Pancreas (tissue), 10 donors: ENCODE data around the gene CLDN7. TPM values are rescaled to one million over a fixed set of nuclear protein-coding genes. Genes with fewer than 3 reads are reported as not detected.

ENCODE experiments used
- ATAC-seq, 4 donors: fragments of 200-7000 bp; cut with Tn5 transposase; one replicate each; pipeline versions ENCODE4 v1.8.0 to v1.9.1; 2020; ENCODE audit warnings: mild to moderate bottlenecking in 4 of 4, moderate library complexity in 4 of 4
- DNase-seq, 6 donors: peaks; one replicate each; pipeline ENCODE4 v3.0.0-alpha.2; 2020
- FAIRE-seq: peaks from 2 replicates; lab custom pipeline; 2012; peaks lifted over from hg19 to GRCh38; lab: Jason Lieb, UNC
- H3K27ac ChIP-seq, 4 donors: fragments of 200-600 bp; sonication (generic); 1 replicate in 3 of 4; 2 replicates in 1 of 4; pipeline versions ENCODE4 v1.5.0 to v1.8.0; 2020
- H3K27me3 ChIP-seq, 4 donors: fragments of 200-600 bp; one replicate each; pipeline ENCODE4 v1.8.0; 2021
- H3K36me3 ChIP-seq, 3 donors: fragments of 200-600 bp; sonication (generic) in 1 of 3; one replicate each; pipeline versions ENCODE4 v1.5.0 to v1.8.0; 2020 to 2021
- H3K4me1 ChIP-seq, 3 donors: fragments of 200-600 bp; one replicate each; pipeline ENCODE4 v1.8.0; 2021
- H3K4me3 ChIP-seq, 4 donors: fragments of 200-600 bp; sonication (generic) in 2 of 4; one replicate each; pipeline versions ENCODE4 v1.5.0 to v1.8.0; 2020 to 2021
- H3K9me3 ChIP-seq, 4 donors: fragments of 200-600 bp; one replicate each; pipeline ENCODE4 v1.8.0; 2021
- CTCF ChIP-seq, 4 donors: fragments of 200-600 bp; sonication (generic) in 3 of 4; IDR thresholded peaks; one replicate each; pipeline versions ENCODE4 v1.5.0 to v1.8.0; 2021; ENCODE audit warnings: antibody characterized with exemption in 4 of 4
- WGBS, 2 donors: extraction: QIAGEN DNeasy Blood & Tissue Kit; methylation state at CpG; one replicate each; pipeline ENCODE4 v1.1.7; 2013; 5-methylcytosine and 5-hydroxymethylcytosine counted together
- intact Hi-C, 3 donors: fragments of 100-400 bp; cut with DNase I; formaldehyde crosslinking; loops; one replicate each; pipeline versions ENCODE4 v1.11.1 to v1.14.2; 2022
- polyA plus RNA-seq, 2 donors: library from polyadenylated mRNA; stranded (reverse); fragments of 200-250 nt; gene quantifications; one replicate each; pipeline ENCODE4 v1.2.3, GENCODE V29; 2013
- total RNA-seq, 6 donors: library from RNA; stranded (reverse); fragmentation: NEBNext Ultra II Directional in 4 of 6; extraction: Animal tissue kit (Norgen Biotek cat#: 25700) in 4 of 6; gene quantifications; one replicate each; pipeline versions ENCODE4 v1.2.1 to v1.2.4, GENCODE V29; 2021 to 2023
- donor health status: healthy with polysubstance abuse.
- donor health status: DM: no; HTN: no; CAD: no; lungs with moderate emphysema.
- donor health status: DM: no; HTN: no; CAD: no.
- donor health status: control.
- donor health status: control.
- donor health status: Bipolar disorder and iron deficiency.
- donor health status: DM: yes; HTN: yes; CAD: no.
- donor health status: DM: no; HTN: no; CAD: no.
- donor health status: DM: no; HTN: no; CAD: no.
- donor health status: DM: yes; HTN: yes; CAD: no.

CLDN7 gene
- total and polyA plus RNA-seq, 8 donors = 49.1 to 89.7 (median 62.4) TPM

- Histone ChIP-seq H3K27me3 (no peaks in the 10 kb centered on the region), H3K27ac (no peak overlapping the region), H3K4me1 (peaks cover 5 to 14% (median 9%) of the 10 kb centered on the region in 3 donors), H3K36me3 (no peaks in the 10 kb centered on the region), H3K4me3 (no peak overlapping the region), H3K9me3 (no peaks in the 10 kb centered on the region)
- TF ChIP-seq CTCF (IDR thresholded peaks at IDR 0.05) = no peak
- no peak for DNase-seq
- FAIRE-seq = no peak
- intact Hi-C loops = no loop called here
- ATAC-seq = no peak
- WGBS, 2 donors = 50 to 52% methylated on average over 6 of the region's 6 CpGs
Observed at GRCh38 chr17:7282752-7283321, 20.6 kb upstream of the CLDN7 start.

- no peak for TF ChIP-seq CTCF (IDR thresholded peaks at IDR 0.05)
- no peaks in the 10 kb centered on the region for H3K27me3 ChIP-seq
- DNase-seq (peak in 2 of 6 donors; percentile 40 to 63), ATAC-seq (no peak), FAIRE-seq (no peak)
- intact Hi-C loops = no loop called here
- 12 to 17% methylated on average over 43 of the region's 43 CpGs for WGBS, 2 donors
- H3K27ac ChIP-seq = no peak overlapping the region
- peak overlapping the region in 2 of 4 donors; percentile 35 to 48 for H3K4me3 ChIP-seq
- no peaks in the 10 kb centered on the region for H3K9me3 ChIP-seq
- peaks cover 5 to 14% (median 9%) of the 10 kb centered on the region in 3 donors for H3K4me1 ChIP-seq
- no peaks in the 10 kb centered on the region for H3K36me3 ChIP-seq
Observed at GRCh38 chr17:7281953-7282751, 19.9 kb upstream of the CLDN7 start.

GRCh38 chr17:7281074-7281952, 19.0 kb upstream of the CLDN7 start, which contains the start of gene SLC2A4:
SLC2A4 (plus strand) TSS chr17:7281718; CDS start chr17:7281935, 217 bp downstream.
- no peaks in the 10 kb centered on the region for H3K27me3 ChIP-seq
- 0% methylated on average over 67 to 71 of the region's 71 CpGs for WGBS, 2 donors
- H3K36me3 ChIP-seq = no peaks in the 10 kb centered on the region
- intact Hi-C loops = no loop called here
- peak within 1 kb of the TSS; percentile 16 to 48 (median 32) for H3K4me3 ChIP-seq
- ATAC-seq = peak; percentile 88 to 95 (median 92)
- DNase-seq = peak; percentile 90 to 98 (median 96)
- peaks cover 5 to 14% (median 9%) of the 10 kb centered on the region in 3 donors for H3K4me1 ChIP-seq
- FAIRE-seq = peak; percentile 81
- H3K9me3 ChIP-seq = no peaks in the 10 kb centered on the region
- peak within 1 kb of the TSS; percentile 15 to 54 (median 32) for H3K27ac ChIP-seq
- TF ChIP-seq CTCF (IDR thresholded peaks at IDR 0.05) = no peak

GRCh38 chr17:7280519-7281073, 18.3 kb upstream of the CLDN7 start:
- FAIRE-seq = no peak
- DNase-seq = peak; percentile 70 to 92 (median 86)
- no peaks in the 10 kb centered on the region for H3K9me3 ChIP-seq
- ATAC-seq = peak; percentile 87 to 92 (median 89)
- 0 to 1% methylated on average over 29 of the region's 29 CpGs for WGBS, 2 donors
- peak overlapping the region; percentile 15 to 54 (median 32) for H3K27ac ChIP-seq
- H3K36me3 ChIP-seq = no peaks in the 10 kb centered on the region
- peak overlapping the region in 2 of 4 donors; percentile 35 to 48 for H3K4me3 ChIP-seq
- peak; percentile 73 to 91 (median 85) for TF ChIP-seq CTCF (IDR thresholded peaks at IDR 0.05)
- H3K4me1 ChIP-seq = peaks cover 5 to 14% (median 9%) of the 10 kb centered on the region in 3 donors
- intact Hi-C loops = no loop called here
- H3K27me3 ChIP-seq = no peaks in the 10 kb centered on the region
